Gastroesophageal sphincter (tissue), 3 donors: ENCODE measurements around the gene YIF1B.

Experiments
- POLR2AphosphoS5 ChIP-seq: sonication (generic); formaldehyde crosslinking; IDR thresholded peaks from one replicate; pipeline ENCODE4 v1.6.1; 2017; ENCODE audit warnings: antibody characterized with exemption
- TF ChIP-seq, protein P1 (sequence below), 4 experiments: fragments of 200-600 bp in 2 of 4; fragments of 450-650 bp in 2 of 4; sonication (generic) in 1 of 4; IDR thresholded peaks; one replicate each; pipeline ENCODE4 v1.5.1; 2017 to 2019; ENCODE audit warnings: antibody characterized with exemption in 4 of 4, mild to moderate bottlenecking in 2 of 4, moderate library complexity in 2 of 4

- TF ChIP-seq, protein P1, sequence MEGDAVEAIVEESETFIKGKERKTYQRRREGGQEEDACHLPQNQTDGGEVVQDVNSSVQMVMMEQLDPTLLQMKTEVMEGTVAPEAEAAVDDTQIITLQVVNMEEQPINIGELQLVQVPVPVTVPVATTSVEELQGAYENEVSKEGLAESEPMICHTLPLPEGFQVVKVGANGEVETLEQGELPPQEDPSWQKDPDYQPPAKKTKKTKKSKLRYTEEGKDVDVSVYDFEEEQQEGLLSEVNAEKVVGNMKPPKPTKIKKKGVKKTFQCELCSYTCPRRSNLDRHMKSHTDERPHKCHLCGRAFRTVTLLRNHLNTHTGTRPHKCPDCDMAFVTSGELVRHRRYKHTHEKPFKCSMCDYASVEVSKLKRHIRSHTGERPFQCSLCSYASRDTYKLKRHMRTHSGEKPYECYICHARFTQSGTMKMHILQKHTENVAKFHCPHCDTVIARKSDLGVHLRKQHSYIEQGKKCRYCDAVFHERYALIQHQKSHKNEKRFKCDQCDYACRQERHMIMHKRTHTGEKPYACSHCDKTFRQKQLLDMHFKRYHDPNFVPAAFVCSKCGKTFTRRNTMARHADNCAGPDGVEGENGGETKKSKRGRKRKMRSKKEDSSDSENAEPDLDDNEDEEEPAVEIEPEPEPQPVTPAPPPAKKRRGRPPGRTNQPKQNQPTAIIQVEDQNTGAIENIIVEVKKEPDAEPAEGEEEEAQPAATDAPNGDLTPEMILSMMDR (IDR thresholded peaks at IDR 0.05), result no peak
- no peak for TF ChIP-seq POLR2AphosphoS5
Measured at GRCh38 chr19:38270587-38271167, 45.1 kb downstream of the YIF1B start.
